HepG2 (cell line): Measurements from ENCODE around the gene TNFAIP2. TPM values are rescaled to one million over a fixed set of nuclear protein-coding genes. Genes with fewer than 3 reads are reported as not detected.
A peak's percentile ranks its signal among the peaks of the same experiment; 100 is the strongest.

Experiments
- ARNT ChIP-seq: fragments of 450-650 bp; IDR thresholded peaks from 2 replicates; pipeline ENCODE4 v1.6.1; 2017
- KIAA2018 ChIP-seq: sonication (generic); formaldehyde crosslinking; IDR thresholded peaks from 2 replicates; pipeline ENCODE4 v1.5.0; 2020; ENCODE audit warnings: mild to moderate bottlenecking, missing genetic modification reagents, borderline replicate concordance
- MTF1 ChIP-seq: sonication (generic); formaldehyde crosslinking; IDR thresholded peaks from 2 replicates; pipeline ENCODE4 v1.5.0; 2020; ENCODE audit warnings: missing genetic modification reagents
- TOPORS ChIP-seq: sonication (generic); formaldehyde crosslinking; IDR thresholded peaks from 2 replicates; pipeline ENCODE4 v1.8.0; 2023; ENCODE audit warnings: mild to moderate bottlenecking, missing genetic modification reagents
- ZNF256 ChIP-seq: sonication (generic); formaldehyde crosslinking; conservative IDR thresholded peaks from 2 replicates; pipeline ENCODE4 v1.4.0; 2020; ENCODE audit warnings: missing genetic modification reagents
- ZNF562 ChIP-seq: sonication (generic); formaldehyde crosslinking; IDR thresholded peaks from 2 replicates; pipeline ENCODE4 v1.8.0; 2022; ENCODE audit warnings: missing genetic modification reagents, borderline replicate concordance
- ZNF83 ChIP-seq: sonication (generic); formaldehyde crosslinking; IDR thresholded peaks from 2 replicates; pipeline ENCODE4 v1.4.0; 2020; ENCODE audit warnings: missing genetic modification reagents, mild to moderate bottlenecking, borderline replicate concordance
- ZSCAN29 ChIP-seq: sonication (generic); formaldehyde crosslinking; conservative IDR thresholded peaks from 2 replicates; pipeline ENCODE4 v1.4.0; 2020; ENCODE audit warnings: mild to moderate bottlenecking, missing genetic modification reagents
- polyA plus RNA-seq, 8 experiments: library from polyadenylated mRNA; depleted of rRNA in 3 of 8; stranded (reverse) in 7 of 8; unstranded in 1 of 8; fragments of >200 nt; fragmentation: Illumina TruSeq in 4 of 8; extraction: Trizol in 4 of 8; gene quantifications; 2 replicates each; pipeline versions ENCODE4 v1.2.1 to v1.2.3, GENCODE V29; 2011 to 2016; ENCODE audit warnings: low read depth in 4 of 8, missing spikeins in 1 of 8, mixed read lengths in 1 of 8; ENCODE audit not compliant: insufficient read depth in 1 of 8
- total RNA-seq, 5 experiments: library from RNA; depleted of rRNA; stranded (reverse); fragments of >200 nt; fragmentation: Illumina TruSeq; extraction: Trizol; gene quantifications; 2 replicates each; pipeline ENCODE4 v1.2.3, GENCODE V29; 2016; ENCODE audit warnings: low read depth in 1 of 5
- TF ChIP-seq, protein P1 (sequence below): IDR thresholded peaks from 2 replicates; pipeline ENCODE4 v1.6.1; 2018; ENCODE audit warnings: missing genetic modification reagents, mild to moderate bottlenecking, missing compliant biosample characterization
- TF ChIP-seq, protein P2 (sequence below): sonication (generic); formaldehyde crosslinking; IDR thresholded peaks from 2 replicates; pipeline ENCODE4 v1.5.0; 2020; ENCODE audit warnings: mild to moderate bottlenecking, missing genetic modification reagents
- TF ChIP-seq, protein P3 (sequence below): sonication (generic); formaldehyde crosslinking; IDR thresholded peaks from 2 replicates; pipeline ENCODE4 v1.4.0; 2020; ENCODE audit warnings: missing genetic modification reagents, borderline replicate concordance
- TF ChIP-seq, protein P4 (sequence below): sonication (generic); formaldehyde crosslinking; IDR thresholded peaks from 2 replicates; pipeline ENCODE4 v1.4.0; 2020; ENCODE audit warnings: mild to moderate bottlenecking, missing genetic modification reagents

TNFAIP2 gene
- total and polyA plus RNA-seq, 2 of the 13 experiments (the other 11 are each of a cell fraction or from before 2014, with no cell fraction given), result 0.46 to 1.5 TPM

DNA sequence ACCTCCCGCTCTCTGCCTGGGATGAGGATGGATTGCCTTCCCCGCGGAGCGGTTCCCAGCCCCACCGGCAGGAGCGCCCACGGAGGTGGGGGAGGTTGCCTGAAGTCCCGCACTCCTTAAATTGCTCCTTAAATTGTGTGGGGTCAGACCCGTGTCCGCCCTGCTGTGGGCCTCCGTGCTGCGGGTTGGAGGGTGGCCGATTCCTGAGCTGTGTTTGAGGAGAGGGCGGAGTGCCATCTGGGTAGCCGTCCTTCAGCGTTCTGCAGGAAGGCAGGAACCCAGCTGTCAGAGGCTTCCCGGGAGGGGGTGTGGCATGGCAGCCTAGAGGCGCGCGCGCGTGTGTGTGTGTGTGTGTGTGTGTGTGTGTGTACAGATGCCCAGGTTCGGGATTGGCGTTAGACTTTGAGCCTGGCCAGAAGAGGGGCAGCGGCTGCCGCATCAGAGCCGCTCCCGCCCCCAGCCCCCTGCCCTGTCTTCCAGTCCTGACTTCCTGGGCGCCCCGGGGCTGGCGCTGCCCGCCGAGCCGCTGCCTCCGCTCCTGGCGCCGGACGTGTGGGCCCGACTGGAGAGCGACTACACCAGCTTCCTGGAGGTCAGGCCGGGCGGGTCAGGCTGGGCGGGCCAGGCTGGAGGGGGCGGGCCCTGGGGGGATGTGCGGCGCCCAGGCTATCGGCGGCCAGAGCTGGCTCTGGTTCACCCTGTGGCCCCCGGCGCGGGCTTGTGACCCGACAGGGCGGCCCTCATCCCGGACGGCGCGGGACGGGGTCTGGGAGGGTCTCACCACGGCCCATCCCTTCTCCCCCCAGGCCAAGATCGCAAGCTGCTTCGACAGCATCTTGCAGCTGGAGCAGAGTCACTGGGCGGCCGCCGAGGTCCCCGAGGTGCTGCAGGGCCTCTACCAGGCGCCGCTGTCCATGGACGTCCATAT, 19.5 kb upstream of the TNFAIP2 start (continued):
- TF ChIP-seq ZSCAN29 (CRISPR knock-in tag), result peak; percentile 85; the same call in 1 of the 2 replicates
- TF ChIP-seq TOPORS (CRISPR knock-in tag), result no peak
- TF ChIP-seq ZNF256 (CRISPR knock-in tag), result no peak
- no peak for TF ChIP-seq KIAA2018
- TF ChIP-seq, protein P1, sequence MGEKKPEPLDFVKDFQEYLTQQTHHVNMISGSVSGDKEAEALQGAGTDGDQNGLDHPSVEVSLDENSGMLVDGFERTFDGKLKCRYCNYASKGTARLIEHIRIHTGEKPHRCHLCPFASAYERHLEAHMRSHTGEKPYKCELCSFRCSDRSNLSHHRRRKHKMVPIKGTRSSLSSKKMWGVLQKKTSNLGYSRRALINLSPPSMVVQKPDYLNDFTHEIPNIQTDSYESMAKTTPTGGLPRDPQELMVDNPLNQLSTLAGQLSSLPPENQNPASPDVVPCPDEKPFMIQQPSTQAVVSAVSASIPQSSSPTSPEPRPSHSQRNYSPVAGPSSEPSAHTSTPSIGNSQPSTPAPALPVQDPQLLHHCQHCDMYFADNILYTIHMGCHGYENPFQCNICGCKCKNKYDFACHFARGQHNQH (CRISPR knock-in tag), result peak; percentile 30; the same call in 1 of the 2 replicates
- TF ChIP-seq ARNT, result no peak
- no peak for TF ChIP-seq ZNF83 (CRISPR knock-in tag)
- no peak for TF ChIP-seq ZNF562
- TF ChIP-seq, protein P2, sequence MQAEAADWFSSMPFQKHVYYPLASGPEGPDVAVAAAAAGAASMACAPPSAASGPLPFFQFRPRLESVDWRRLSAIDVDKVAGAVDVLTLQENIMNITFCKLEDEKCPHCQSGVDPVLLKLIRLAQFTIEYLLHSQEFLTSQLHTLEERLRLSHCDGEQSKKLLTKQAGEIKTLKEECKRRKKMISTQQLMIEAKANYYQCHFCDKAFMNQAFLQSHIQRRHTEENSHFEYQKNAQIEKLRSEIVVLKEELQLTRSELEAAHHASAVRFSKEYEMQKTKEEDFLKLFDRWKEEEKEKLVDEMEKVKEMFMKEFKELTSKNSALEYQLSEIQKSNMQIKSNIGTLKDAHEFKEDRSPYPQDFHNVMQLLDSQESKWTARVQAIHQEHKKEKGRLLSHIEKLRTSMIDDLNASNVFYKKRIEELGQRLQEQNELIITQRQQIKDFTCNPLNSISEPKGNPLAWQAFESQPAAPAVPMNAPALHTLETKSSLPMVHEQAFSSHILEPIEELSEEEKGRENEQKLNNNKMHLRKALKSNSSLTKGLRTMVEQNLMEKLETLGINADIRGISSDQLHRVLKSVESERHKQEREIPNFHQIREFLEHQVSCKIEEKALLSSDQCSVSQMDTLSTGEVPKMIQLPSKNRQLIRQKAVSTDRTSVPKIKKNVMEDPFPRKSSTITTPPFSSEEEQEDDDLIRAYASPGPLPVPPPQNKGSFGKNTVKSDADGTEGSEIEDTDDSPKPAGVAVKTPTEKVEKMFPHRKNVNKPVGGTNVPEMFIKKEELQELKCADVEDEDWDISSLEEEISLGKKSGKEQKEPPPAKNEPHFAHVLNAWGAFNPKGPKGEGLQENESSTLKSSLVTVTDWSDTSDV (CRISPR knock-in tag), result no peak
- TF ChIP-seq, protein P3, sequence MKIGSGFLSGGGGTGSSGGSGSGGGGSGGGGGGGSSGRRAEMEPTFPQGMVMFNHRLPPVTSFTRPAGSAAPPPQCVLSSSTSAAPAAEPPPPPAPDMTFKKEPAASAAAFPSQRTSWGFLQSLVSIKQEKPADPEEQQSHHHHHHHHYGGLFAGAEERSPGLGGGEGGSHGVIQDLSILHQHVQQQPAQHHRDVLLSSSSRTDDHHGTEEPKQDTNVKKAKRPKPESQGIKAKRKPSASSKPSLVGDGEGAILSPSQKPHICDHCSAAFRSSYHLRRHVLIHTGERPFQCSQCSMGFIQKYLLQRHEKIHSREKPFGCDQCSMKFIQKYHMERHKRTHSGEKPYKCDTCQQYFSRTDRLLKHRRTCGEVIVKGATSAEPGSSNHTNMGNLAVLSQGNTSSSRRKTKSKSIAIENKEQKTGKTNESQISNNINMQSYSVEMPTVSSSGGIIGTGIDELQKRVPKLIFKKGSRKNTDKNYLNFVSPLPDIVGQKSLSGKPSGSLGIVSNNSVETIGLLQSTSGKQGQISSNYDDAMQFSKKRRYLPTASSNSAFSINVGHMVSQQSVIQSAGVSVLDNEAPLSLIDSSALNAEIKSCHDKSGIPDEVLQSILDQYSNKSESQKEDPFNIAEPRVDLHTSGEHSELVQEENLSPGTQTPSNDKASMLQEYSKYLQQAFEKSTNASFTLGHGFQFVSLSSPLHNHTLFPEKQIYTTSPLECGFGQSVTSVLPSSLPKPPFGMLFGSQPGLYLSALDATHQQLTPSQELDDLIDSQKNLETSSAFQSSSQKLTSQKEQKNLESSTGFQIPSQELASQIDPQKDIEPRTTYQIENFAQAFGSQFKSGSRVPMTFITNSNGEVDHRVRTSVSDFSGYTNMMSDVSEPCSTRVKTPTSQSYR, result peak; percentile 10; the same call in 1 of the 2 replicates
- TF ChIP-seq MTF1, result no peak
- TF ChIP-seq, protein P4, sequence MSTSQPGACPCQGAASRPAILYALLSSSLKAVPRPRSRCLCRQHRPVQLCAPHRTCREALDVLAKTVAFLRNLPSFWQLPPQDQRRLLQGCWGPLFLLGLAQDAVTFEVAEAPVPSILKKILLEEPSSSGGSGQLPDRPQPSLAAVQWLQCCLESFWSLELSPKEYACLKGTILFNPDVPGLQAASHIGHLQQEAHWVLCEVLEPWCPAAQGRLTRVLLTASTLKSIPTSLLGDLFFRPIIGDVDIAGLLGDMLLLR (CRISPR knock-in tag), result peak; percentile 79
